NCI-H187 treated with DMSO at 0.1 percent for 48 hours (cell line): ENCODE data around the gene IL17B.

Experiments
- DNase-seq: peaks from one replicate; lab custom pipeline; 2025; lab: John Stamatoyannopoulos, UW

IL17B gene, protein sequence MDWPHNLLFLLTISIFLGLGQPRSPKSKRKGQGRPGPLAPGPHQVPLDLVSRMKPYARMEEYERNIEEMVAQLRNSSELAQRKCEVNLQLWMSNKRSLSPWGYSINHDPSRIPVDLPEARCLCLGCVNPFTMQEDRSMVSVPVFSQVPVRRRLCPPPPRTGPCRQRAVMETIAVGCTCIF

DNA sequence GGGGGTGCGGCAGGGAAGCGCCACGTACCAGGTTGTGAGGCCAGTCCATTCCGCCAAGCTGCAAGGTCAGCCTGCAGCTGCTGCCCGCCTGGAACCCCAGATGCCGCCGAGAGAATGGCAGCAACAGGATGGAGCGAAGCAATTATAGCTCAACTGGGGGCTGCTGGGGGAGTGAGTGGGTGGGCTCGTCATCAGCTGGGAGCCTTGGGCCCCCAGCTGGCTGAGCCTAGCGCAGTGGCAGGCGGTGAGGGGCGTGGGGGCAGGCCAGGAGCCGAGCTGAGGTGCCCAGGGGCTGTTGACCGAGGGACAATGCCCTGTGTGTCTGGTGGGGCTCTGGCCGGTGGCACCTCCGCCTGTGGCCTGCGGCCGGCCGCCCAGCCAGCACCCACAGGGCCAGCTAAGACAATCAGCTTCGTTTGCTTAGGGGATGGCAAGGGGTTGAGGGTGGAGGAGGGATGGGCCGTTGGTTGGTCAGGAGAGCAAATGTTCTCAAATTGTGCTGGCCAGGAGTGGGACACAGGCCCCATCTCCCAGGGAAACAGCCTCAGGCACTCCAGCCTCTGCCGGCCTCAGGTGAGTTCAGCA lies at the start of gene IL17B:
IL17B (minus strand) TSS at position 116 of the 585 bp plus-strand sequence; CDS start at position 49, 67 bp downstream.
- DNase-seq = no peak

DNA sequence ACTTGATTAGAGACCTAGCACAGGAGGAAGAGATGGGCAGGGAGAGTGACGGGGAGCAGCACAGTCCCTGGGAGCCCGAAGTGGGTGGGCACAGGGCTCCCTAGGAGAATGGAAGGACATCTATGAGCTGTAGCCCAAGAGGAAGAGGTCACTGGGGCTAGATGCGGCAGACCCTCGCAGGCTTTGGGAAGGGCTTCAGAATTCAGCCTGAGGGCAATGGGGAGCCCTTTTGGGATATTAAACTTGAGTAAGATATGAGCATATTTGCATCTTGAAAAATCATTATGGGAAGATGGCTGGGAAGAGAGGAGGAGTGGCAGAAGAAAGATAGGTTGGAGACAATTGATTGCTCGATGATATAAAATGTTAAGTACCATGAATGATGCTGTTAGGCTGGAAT lies 48.9 kb upstream of the IL17B start:
- no peak for DNase-seq

DNA sequence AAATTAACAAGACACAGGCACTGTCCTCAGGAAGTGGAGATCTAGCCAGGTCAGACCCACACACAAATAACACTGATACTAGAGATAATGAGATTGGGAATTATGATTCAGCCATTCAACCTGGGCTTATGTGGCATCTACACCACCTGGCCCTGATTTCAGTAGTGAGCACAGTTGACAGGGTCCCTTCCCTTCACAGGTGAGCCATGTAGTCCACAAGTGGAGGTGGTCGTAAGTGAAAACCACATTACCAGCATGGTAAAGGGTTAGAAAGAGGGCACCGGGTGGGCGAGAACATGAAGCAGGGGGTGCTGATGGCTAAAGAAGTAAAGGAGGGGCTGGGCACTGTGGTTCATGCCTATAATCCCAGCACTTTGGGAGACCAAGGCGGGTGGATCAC lies 48.3 kb upstream of the IL17B start:
- DNase-seq = no peak

DNA sequence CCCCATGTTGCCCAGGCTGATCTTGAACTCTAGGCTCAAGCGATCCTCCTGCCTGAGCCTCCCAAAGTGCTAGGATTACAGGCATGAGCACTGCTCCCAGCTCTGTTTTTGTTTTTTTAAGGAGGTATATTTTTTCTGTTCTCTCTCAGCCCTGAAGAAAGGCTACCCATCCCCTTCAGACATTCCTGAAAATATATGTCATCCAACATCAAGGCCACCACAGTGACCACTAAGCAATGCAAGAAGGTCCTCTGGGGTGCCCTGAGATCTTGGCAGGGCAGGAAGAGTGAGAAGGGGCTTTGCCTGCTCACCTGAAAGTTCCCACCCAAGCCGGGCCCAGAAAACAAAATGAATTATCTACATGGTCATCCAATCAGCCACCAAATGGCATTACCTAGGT lies 47.8 kb upstream of the IL17B start:
- no peak for DNase-seq

DNA sequence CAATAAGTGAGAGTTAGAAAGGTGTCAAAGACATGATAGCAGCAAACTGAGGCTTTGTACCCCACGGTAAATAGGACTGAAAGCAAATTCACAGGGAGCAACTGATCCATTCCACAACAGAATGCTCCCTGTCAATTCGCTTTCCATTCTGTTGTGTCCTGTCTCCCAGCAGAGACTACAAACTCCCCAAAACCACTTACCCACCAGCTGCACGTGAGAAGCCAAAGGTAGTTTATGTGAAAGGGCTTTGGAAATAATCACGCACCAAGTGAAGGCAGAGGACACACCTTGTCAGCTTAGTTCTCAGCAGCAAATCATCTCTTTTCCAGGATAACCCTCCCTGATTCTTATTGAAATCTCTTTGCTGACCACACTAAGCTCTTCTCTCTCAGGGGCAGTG lies 46.6 kb upstream of the IL17B start:
- no peak for DNase-seq

DNA sequence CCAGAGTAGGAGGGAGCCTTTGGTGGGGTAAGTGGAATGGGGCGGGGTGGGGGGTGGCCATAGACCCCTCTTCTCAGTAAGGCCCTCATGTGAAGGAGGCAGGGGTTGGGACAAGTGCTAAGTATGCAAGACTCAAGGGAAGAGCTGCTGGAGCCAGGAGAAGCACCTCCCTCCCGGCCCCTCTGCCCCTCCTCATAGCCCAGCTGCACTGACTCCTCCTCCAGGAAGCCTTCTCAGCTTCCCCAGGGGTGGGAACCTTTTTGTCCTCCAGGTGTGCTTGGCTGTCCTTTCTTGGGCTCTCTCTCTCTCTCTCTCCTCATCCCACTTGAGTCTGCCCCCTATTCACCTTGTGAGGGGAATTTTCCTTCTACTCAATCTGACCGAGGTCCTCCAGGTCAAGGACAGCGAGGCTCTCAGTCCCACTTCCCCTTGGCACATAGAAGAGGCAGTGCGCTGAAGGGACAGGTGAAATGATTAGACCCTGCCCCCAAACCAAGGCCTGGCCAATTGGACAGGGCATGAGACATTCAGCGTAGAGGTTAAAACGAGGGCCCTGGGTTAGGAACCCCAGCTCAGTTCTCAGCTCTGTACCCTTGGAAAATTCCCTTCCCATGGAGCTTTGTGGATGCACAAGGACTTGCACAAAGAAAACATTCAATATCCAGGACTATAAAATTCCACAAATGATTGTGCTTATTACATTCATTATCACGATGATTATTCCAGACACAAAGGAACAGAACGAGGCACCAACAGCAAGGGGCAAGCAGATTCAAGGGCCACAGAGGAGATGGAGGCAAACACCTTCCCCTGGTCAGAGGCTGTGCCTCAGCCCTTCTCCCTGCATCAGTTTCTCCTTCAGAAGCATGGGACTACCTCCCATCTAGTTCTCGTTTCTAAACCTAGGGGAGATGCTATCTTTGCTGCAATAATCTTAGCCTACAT lies 45.6 kb upstream of the IL17B start:
- no peak for DNase-seq

DNA sequence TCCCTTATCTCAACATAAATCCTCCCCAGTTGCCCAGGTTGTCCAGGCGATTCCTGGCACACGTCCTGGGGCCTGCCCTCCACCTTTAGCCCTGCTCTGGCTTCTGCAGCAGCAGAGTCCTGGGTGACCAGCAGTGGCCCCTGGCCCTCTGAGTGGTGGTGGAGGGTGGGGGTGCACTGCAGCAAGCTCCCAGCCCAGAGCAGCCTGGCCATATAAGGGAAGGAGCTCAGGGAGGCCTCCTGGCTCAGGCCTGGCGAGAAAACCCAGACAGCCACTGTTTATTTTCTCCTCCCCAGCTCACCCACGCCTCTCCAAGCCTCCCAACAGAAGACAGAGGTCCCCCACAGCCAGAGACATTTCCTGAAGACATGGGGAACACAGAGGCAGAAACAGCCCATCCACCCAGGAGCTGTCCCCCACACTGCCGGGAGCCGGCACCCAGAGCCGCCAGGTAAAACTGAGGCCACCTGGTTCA lies 44.7 kb upstream of the IL17B start:
- no peak for DNase-seq

DNA sequence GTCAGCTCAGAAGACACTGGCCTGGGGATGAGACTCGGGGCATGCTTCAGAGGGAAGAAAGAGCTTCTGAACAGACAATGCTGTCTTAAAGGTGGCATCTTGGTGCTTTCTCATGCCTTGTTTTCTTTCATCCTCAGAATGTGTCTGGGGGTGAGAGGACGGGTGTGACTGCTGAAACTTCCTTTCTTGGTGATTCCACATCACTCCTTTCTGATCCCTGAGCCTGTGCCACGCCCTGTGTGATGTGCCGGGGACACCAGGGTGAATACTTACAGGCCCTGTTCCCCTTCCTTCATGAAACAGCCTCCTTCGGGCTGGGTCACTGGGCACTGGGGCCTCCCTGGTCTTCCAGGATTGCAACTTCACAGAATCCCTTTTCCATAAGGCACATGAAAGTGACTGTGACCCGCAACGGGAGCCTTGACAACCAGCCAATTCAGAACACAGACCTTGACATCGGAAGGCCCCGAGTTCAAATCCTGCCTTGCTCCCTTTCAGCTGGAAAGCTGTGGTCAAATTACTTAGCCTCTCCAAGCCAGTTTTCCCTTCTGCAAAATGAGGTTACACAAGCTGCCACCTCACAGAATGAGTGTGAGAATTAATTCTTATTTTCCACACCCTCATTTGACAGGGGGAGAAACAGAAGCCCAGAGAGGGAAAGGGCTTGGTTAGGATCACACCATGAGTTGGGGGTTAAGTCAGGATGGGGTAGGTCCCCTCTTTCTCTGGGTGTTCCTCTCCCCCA lies 44.1 kb upstream of the IL17B start:
- DNase-seq = no peak

DNA sequence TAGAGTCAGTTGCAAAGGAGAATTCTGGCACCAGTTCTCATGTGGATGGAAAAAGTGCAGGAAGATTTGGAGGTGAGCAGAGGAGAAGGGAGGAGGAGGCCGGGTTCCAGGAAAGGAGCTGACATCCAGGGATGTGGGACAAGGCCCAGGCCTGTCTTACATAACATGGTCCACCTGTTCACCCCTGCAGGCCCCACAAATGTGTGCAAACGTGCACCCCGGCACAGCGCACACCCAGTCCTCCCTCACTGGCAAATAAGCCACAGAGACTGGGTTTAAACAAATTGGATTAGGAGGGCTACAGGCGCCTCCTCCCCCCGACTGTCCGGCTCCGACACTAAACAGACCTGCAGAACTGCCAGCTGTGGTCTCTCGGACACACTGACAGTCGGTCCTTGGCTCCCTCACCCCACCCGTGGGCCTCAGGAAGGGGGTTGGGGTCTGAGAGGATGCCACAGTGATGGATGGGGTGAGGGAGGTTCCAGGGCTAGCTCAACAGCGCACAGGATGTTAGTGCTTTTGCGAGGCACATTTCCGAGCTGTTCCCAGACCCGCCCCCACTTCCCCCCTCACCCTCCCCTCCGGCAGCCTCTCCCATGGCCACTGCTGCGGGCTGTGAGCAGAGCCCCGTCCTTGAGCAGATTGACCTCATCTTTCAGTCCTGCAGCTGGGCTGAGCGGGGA lies 43.4 kb upstream of the IL17B start:
- no peak for DNase-seq

DNA sequence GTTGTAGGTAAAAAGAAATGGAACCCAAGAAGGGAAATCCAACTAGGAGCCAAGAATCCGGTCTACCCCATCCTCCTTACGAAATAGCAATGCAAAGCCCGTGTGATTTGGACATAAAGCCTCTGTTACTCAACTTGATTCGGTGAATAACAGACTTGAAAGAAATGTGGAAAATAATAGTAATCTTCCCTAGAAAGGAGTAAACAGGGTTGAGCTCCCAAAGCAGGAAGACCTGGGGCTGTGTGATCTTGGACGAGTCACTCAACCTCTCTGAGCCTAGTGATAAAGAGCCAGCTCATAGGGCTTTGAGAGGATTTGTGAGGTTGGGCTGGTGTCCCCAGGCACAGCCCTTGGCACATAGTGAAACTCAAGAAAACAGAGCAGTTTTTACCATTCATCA lies 42.7 kb upstream of the IL17B start:
- no peak for DNase-seq

DNA sequence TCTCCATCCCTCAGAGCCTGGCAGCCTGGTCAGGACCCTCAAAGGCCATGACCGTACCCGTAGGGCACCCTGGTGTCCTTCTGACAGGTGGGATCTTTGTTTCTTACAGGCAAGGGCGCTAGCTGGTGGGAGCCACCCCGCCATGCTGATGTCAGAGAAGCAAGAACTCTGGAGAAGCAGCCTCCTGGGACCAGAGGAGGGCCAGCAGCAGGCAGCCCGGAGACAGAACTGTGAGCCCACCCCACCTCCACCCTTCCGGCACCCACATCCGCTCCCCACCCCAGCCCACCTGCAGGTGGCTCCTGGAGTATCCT lies 42.2 kb upstream of the IL17B start:
- no peak for DNase-seq

DNA sequence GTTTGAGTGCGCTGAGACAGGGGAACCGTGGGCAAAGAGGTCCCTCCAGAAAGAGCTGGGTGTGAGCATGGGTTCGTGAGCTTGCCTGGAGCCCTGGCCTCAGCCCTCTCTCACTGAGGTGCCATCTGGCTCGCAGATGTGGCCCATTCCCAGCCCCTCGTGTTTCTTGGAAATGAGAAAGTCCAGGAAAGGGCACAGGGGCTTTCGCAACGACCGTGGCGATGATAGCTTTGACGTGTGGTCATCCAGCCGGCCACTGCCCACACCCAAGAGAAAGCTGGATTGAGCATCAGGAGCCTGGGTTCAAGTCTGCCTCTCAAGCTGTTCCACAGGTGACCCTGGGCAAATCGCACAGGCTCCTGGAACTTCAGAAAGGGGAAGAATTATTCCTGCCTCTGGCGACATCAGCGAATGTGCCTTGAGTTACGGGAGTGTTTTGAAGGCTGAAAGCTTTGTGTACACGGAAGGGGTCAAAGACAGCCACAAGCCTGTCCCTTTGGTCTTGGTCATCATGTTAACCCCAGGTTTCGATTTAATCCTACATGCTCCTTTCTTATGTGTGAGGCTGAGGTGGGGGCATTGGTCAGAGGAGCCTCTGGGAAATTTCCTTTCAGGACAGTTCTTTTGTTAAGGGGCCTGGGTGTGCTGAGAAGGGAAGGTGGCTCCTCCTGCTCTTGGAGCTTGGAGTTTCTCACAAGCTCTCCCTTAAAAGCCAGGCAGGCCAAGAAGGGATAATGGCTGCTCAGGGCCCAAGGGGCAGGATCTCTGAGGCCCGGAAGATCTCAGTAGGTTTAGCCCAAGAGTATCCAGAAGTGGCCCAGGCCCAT lies 41.7 kb upstream of the IL17B start:
- DNase-seq = no peak

DNA sequence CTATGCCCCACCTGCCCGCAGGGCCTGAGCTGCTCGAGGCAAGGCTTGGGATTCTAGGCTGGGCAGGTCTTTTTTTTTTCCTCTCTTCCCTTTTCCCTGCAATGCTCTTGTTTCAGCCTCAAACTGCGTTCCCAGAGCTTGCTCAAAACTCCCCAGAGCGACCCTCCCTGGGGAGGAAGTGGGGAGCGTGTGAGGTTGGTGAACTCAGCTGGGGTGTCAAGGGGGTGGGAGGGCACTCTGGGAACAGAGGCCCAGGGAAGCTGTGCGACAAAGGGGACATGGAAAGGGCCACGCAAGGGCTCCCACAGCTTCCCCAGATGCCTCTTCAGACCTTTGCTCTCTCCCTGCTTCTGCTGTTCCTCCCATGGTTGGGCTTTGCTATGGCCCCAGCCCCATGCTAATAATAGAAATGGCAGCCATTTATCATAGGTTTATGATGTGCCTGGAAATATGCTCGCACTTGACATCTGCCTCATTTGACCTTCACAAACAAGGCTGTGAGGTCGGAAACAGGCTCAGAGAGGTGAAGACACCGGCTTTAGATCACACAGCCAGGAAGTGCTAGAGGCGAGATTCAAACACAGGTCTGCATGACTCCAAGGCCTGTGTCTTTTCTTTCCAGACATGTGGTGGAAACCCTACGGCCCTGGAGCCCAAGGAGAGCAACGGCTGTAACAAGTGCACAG lies 40.9 kb upstream of the IL17B start:
- no peak for DNase-seq

DNA sequence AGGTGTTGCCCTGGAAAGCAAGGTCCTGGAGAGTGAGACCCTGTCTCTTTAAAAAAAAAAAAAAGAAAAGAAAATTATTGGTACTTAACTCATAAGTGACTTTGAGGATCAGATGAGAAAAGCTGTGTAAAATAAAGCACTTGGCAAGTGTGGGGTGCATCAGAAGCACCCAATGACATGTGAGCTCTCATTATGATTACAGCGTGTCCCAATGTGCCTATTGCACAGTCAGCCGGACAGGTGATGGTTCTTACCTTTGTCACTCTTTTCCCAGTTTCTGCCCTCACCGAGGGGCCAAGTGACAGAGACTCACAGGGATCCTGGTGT lies 40.4 kb upstream of the IL17B start:
- no peak for DNase-seq

DNA sequence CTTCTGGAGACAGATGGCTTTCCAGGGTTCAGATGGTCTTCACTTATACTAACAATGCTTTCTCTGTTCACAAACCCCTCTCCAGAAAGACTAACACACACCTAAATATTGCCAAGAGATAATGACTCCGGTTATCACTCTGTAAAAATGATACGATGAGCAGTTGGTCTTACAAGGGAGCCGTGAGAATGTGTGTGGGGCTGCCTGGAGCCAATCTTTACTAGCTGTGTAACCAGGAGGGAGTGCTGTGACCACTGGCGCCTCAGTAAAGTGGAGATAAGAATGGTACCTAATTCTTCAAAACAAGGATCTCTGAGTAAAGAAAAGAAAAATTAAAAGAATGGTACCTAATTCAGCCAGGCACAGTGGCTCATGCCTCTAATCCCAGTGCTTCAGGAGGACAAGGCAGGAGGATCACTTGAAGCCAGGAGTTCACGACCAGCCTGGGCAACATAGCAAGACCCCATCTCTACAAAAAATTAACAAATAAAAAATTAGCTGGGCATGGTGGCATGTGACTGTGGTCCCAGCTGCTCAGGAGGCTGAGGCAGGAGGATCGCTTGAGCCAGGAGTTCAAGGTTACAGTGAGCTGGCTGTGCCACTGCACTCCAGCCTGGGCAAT lies 39.9 kb upstream of the IL17B start:
- DNase-seq = no peak

DNA sequence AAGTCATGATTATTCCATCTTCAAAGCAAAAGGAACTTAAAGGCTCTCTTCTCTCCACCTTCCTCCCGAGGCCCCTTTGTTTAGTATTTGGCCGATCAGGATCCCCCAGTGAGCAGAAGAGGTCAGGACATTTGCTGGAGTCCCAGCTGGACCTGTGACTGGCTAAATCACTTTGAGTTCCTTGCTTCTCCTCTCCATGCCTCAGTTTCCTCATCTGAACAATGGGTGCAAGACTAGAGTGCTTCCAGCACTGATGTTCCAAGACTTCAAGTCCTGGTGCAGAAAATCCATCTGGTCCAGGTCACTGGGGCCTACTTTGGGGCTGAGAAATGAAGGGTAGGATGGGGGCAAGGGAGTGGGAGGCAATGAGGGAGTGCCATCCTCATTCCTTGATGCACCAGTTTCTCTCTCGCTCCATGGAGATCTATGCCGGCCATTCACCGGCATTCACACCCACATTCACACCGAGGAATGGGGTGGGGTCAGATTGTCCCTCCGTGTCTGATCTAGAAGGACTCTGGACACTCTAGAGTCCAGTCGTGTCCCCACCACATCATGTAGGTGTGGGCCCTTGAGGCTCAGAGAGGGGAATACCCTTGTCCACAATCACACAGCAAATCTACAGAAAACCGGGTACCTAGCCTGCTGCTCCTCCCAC lies 38.7 kb upstream of the IL17B start:
- DNase-seq = no peak

DNA sequence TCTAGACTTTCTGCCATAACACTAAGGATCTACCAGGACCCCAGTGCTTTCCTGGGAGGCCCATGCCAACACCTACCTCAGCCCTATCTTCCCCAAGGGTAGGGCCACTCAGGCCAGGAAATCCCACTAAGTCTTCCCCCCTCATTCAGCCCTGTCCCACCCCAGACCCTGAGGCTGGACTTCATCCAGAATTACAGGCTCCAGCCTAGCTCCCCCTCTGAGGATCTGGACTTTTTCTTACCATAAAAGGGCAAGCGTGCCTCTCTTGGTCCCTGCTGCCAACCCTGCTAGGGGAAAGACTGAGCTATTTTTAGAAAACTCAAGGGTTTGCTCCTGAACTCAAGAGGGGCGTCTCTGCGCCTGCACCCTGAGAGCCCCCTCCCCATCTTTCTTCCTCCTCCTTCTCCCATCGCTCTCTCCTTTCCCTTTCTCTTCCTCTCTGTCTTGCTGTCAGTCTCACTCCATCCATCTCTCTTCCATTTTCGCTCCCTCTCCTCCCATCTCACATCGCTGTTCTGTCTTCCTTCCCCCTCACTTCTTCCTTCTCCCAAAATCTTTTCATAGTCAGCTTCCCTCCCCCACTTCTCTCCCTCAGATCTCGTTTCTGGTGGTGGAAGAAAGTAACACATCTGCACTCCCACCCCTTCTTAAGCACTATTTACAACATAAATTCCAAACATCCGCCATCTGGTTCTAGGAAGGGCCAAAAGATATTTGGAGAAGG lies 38.1 kb upstream of the IL17B start:
- no peak for DNase-seq

DNA sequence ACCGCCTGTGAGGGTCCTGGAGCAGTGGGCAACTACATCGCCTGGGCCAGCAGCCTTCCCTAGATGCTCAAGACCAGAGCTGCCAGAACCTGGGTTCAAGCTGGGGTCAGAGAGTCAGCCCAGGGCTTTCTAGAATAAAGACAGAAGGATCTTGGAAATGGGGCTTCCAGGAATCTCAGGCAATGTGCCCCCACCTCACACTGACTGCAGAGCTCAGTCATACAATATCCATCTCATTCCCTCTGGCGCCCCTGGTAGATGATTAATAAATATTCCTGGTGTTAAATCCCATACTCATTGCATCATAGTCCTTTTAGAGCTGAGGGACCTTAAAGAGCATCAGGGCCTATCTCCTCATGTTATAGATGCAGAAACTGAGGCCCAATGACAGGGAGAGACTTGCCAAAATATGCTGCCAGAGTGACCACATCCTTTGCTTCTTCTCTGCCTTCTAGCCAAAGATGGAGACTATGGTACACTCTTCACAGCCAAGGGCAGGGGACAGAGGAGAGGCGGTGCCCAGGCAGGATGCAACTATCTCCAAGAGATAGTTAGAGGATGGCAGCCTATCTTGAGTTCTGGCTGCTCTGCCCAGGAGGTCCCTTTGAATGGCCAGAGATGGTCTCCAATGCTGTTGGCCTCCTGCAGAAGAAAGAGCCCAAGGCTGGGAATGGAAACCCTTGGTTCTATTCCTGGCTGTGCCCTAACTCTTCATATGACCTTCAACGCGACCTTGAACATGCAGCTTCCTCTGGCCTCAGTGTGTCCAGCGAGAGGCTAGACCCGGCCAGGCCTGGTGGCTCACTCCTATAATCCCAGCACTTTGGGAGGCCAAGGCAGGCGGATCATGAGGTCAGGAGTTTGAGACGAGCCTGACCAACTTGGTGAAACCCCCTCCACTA lies 36.2 kb upstream of the IL17B start:
- DNase-seq = no peak
